Fibroblast of villous mesenchyme (primary cell): ENCODE data around the gene NUDT14. TPM values are rescaled to one million over a fixed set of nuclear protein-coding genes. Genes with fewer than 3 reads are reported as not detected.

Experiments
- DNase-seq: peaks from one replicate; pipeline ENCODE4 v3.0.0-alpha.2; 2010; ENCODE audit warnings: low read depth
- H3K4me3 ChIP-seq: 2 replicates; pipeline ENCODE4 v1.5.1; 2011; ENCODE audit warnings: low read depth, mild to moderate bottlenecking, low read length
- total RNA-seq: library from RNA; depleted of rRNA; stranded (reverse); fragments of >200 nt; gene quantifications from 2 replicates; pipeline ENCODE4 v1.2.3, GENCODE V29; 2012
- TF ChIP-seq, protein P1 (sequence below): IDR thresholded peaks from 2 replicates; pipeline ENCODE4 v1.5.1; 2012; ENCODE audit warnings: low read depth, mild to moderate bottlenecking, low read length; ENCODE audit not compliant: insufficient read depth

NUDT14 gene
- total RNA-seq, 1 donor: 17.7 TPM

DNA sequence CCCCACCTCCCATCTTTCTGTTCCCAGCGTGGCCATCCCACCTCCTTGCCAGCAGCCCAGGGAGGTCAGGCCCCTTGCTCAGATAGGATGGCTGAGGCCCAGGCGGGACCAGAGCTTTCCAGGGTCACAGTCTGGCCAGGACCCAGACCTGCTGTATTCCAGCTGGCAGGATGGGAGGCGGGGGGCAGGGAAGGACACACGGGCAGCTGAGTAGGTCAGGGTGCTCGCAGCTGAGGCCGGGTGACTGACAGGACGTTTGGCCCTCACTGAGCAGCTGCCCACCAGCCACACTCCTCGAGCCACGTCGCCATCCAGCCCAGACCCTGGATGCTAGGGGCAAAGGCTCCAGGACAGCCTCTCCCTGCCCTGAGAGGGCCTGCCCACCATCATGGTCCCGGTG, 4.0 kb downstream of the NUDT14 start:
- no peak overlapping the region for H3K4me3 ChIP-seq
- no peak for DNase-seq
- TF ChIP-seq, protein P1, sequence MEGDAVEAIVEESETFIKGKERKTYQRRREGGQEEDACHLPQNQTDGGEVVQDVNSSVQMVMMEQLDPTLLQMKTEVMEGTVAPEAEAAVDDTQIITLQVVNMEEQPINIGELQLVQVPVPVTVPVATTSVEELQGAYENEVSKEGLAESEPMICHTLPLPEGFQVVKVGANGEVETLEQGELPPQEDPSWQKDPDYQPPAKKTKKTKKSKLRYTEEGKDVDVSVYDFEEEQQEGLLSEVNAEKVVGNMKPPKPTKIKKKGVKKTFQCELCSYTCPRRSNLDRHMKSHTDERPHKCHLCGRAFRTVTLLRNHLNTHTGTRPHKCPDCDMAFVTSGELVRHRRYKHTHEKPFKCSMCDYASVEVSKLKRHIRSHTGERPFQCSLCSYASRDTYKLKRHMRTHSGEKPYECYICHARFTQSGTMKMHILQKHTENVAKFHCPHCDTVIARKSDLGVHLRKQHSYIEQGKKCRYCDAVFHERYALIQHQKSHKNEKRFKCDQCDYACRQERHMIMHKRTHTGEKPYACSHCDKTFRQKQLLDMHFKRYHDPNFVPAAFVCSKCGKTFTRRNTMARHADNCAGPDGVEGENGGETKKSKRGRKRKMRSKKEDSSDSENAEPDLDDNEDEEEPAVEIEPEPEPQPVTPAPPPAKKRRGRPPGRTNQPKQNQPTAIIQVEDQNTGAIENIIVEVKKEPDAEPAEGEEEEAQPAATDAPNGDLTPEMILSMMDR: no peak

DNA sequence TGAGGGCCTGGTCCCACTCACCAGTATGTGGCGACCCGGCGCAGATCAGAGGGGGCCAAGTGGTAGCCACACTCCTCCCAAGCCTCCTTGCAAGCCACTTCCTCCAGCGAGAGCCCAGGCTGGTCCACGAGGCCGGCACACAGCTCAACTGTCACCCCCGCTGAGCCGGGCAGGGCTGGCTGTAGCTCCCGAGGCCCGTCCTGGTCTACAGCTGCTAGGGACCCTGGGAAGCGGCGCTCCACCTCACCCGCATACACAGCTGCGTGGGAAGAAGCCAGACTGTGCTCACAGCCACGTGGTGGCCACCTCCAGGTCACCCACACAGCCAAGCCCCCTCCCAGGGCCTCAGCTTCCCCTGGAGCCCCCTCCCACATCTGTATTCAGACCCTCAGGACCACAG, 4.6 kb downstream of the NUDT14 start:
- TF ChIP-seq, protein P1: no peak
- H3K4me3 ChIP-seq: no peak overlapping the region
- no peak for DNase-seq

DNA sequence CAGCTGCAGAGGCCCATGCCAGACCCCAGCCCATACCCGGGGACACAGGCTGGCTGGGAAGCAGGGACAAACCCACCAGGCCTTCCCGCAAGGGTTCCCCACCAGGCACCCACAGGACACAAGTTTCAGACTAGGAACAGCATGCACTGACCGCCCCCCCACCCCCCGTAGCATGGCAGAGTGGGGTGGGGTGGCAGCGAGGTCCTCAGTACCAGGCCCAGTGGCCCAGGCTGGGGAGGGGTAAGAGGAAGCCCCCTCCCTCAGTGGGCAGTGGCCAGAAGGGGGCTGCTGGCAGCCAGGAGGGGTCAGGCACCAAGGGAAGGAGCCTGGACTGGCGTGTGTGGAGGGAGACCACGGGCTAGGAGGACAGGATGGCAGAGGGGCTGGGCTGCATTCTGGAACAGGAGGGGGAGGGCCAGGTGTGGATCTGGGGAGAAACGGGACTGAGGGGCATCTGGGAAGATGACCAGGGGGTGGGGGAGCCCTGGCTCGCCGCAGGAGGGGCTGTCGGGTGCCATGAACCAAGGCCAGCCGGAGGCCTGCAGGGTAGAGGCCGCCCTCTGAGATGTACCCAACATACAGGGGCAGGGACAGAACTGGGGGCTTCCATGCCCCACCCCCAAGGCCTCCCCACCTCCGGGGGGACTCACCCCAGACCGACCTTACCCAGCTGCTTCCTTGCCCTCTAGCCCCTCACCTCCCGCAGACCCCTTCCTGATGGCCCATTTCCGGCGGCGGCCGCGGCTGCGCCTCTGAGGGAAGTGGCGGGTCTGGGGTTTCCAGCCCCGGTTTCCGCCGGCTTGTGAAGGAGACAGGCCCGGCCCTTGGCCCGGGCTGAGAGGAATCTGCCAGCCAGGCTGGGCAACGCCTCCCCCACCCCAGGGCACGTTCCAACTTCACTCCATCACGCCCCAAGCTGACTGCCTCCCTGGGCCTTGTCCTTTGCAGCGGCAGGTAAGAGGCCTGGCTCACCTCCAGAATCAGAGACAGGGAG, 6.9 kb downstream of the NUDT14 start:
- TF ChIP-seq, protein P1: no peak
- no peak for DNase-seq
- no peak overlapping the region for H3K4me3 ChIP-seq

DNA sequence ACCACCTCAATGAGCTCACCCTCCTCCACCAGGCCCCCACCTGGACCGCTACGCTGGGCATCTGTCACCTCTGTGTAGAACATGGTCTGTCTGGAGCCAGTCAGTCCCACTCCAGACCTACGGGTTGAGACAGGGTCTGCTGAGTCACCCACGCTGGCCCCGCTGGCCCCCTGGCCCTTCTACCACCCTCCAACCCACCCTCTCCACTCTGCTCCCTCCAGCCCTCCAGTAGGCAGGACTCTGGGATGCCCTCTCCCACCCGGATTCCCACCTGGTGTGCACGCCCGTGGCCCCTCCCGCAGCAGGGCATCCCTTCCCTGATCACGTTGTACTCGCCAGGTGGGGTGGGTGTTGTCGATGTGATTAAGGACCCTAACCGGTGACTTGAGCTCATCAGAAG, 8.0 kb downstream of the NUDT14 start:
- DNase-seq: no peak
- TF ChIP-seq, protein P1: no peak
- H3K4me3 ChIP-seq: no peak overlapping the region

DNA sequence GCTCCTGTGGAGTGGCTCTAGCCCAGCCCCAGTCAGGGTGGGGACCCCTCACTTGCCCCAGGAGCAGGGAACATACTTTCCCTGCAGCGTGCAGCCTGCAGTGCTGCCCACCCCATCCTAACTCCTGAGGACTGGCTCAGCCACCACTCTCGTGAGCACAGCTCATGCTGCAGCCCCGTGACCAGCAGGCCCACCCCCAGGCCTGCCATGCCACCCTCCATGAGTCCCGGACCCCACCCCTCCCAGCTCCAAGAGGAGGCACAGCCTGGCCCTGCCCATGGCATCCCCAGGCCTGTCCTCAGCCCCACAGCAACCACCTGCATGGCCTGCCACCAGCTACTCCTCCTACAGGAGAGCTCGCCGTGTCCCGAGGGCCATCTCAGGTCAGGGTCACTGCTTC, 8.6 kb downstream of the NUDT14 start:
- TF ChIP-seq, protein P1: no peak
- no peak for DNase-seq
- H3K4me3 ChIP-seq: no peak overlapping the region

DNA sequence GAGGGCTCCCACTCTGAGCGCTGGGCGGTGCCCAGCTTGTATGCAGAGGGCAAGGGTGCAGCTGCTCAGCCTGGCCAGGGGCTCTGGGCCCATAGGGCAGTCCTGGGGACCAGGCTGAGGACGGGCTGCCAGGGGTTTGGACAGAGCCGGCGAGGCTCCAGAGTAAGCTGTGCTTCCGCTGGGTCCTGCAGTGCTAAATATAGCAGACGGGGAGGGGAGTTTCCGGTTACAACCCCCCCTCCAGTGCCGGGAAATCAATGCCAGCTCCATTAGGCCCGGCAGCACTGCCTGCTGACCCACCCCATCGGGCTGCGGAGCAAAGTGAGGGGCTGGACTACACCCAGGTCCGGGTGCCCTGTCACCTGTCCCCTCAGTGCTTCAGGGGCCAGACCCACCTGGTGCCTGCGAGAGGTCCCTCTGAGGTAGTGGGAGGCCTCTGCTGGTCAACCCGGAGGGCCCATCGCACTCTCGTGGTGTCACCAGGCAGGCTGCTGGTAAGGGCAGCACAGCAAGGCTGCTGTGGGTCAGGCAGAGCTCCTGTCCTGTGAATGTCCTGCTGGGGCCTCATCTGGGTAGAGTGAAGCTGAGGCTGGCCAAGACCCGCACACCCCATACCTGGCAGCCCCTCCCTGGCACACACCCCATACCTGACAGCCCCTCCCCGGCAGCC, 10.0 kb downstream of the NUDT14 start:
- no peak overlapping the region for H3K4me3 ChIP-seq
- TF ChIP-seq, protein P1: no peak
- no peak for DNase-seq
